ENCODE results near the gene SEMA4A.
"Not testable (repeated sequence)": the region's sequence is repeated elsewhere in the genome, so short reads cannot be mapped to it uniquely, and the experiment has no call there.

The SEMA4A gene

DNA sequence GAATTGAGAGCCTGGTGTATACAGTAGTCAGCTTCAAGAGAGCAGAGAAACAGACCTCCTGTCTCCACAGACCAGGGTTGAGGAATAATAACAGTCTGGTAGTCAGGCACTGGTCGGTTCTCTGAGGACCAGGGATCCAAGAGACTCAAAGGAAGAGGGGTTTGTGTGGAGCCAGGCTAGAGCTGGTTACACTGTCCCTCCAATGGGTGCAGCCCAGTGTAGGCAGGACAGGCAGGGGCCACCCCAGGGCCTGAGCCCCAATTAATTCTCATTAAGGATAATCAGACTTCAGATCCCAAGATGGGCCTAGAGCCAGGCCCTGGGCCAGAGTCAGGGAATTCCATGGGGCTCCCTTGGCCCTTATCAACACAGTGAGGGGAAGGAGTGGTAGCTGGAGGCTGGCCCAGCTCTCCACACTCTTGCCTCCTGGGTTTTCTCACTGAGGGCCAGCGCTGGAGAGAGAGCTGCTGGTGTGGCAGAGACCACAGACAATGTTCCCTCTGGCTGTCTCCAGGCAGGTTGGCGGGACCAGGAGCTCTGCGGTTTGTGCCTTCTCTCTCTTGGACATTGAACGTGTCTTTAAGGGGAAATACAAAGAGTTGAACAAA lies 9.1 kb downstream of the SEMA4A start:
- no peak for DNase-seq

DNA sequence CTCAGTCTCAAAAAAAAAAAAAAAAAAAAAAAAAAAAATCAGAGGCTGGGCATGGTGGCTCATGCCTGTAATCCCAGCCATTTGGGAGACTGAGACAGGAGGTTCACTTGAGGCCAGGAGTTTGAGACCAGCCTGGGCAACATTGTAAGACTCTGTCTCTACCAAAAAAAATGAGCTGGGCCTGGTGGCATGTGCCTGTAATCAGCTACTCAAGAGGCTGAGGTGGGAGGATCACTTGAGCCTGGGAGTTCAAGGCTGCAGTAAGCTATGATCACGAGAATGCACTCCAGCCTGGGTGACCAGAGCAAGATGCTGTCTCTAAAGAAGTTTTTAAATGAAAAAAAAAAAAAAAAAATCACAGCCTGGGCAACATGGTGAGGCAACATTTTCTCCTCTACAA lies 10.3 kb downstream of the SEMA4A start:
- DNase-seq: no peak

- DNase-seq: no peak
These were observed 10.9 kb downstream of the SEMA4A start for GRCh38 chr1:156164125-156164831.

DNA sequence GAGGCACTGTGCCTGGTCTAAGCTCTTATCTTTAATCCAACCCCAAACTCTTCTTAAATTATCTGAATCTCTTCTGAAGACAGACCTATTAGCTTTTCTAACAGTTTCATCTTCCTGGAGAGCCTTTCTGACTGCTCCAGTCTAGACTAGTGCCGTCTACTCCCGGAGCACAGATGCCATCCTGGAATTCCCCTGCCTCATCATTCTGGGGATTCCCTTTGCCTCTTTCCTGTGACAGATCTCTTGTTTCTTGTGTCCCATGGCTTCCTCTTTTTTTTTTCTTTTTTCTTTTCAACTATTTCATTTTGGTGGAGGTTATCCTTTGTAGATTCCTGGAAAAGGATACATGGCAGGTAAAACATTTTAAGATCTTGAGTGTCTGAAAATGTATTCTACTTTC lies 11.7 kb downstream of the SEMA4A start:
- no peak for DNase-seq

GRCh38 chr1:156167536-156167935 lies 14.2 kb downstream of the SEMA4A start:
- no peak for DNase-seq

GRCh38 chr1:156172696-156173470 lies 19.5 kb downstream of the SEMA4A start:
- DNase-seq: no peak

GRCh38 chr1:156176610-156177210 lies 23.3 kb downstream of the SEMA4A start:
- no peak for DNase-seq

DNA sequence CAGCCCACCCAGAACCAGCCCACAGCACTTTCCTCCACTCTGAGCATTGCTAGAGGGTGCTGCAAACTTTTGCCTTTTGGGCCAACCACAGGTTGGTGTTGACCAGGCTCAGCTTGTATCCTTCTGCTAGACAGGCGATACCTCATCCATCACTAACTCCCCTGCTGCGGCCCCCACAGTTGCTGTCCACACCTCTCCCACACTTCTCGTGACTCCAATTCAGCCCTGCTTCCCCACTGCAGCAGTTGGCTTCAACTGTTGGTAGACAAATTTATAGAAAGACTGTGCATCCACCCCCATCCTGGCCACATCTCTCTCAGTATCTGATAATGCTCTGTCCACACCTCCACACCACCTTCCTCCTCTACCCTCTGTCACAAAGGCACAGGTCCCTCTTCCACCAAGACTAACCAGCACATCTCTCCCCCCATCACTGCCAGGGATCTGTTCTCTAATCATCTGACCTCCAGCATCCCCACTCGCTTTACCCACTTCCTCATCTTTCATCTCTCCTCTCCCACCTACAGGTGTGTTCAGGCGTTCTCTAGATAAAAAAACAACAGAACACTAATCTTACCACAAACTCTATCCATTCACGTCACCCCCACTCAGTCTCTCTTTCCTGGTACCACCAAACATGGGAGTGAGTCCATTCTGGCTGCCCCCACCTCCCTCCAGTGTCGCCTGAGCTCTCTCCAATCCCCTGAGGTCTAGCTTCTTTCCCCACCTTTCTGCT lies 24.7 kb downstream of the SEMA4A start:
- no peak for DNase-seq

- no peak for DNase-seq
These were observed 27.1 kb downstream of the SEMA4A start for GRCh38 chr1:156180471-156180870.

GRCh38 chr1:156181391-156181924 lies 28.1 kb downstream of the SEMA4A start:
- not testable (repeated sequence) for DNase-seq

DNA sequence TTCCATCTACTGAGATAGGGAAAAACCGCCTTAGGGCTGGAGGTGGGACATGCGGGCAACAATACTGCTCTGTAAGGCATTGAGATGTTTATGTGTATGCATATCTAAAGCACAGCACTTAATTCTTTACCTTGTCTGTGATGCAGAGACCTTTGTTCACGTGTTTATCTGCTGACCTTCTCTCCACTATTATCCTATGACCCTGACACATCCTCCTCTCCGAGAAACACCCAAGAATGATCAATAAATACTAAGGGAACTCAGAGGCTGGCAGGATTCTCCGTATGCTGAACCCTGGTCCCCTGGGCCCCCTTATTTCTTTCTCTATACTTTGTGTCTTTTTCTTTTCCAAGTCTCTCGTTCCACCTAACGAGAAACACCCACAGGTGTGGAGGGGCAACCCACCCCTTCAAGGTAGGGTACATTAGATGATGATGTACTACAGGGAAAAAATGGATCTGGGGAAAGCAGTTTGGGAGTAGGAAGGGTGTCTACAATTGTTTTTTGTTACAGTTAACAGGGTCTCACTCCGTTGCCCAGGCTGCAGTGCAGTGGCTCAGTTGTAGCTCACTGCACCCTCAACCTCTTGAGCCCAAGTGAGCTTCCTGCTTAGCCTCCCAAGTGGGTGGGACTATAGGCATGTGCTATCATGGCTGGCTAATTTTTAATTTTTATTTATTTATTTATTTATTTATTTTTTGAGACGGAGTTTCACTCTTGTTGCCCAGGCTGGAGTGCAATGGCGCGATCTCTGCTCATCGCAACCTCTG lies 28.8 kb downstream of the SEMA4A start:
- DNase-seq: not testable (repeated sequence)

DNA sequence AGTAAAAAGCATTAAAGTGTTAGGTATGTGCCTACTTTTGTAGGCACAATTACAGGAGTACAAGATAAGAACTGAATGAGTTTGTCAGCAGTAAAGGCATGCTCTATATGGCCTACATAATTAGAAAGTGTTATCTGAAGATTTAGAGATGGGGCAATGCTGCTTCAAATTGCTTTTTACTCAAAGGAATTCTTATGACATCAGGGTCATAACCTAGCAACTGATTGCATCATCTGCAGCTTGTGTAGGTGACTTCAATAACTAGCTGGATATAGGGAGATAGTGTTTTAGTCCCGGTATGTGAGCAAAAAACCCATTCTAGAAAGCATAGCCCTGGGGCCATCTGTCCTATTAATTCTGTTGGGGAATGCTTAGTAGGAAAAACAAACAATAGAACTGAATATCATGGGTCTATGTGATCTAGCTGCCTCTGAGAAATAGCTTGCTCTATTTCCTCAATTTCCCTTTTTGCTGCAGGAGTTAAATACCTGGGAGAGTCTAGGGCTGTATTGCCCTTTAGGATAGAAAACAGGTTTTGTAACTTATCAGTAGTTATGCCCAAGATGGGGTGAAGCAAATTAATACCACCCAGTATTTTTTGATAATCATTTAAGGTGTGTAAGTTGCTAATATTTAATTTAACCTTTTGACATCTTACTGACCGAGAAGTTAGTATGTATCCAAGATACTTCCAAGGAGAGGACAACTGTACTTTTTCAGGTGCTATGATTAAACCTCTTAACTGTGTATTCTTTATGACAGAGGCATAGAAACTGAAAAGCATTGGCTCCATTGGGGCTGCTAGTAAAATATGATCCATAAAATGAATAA lies 33.2 kb downstream of the SEMA4A start:
- DNase-seq: not testable (repeated sequence)

GRCh38 chr1:156190265-156190664 lies 36.9 kb downstream of the SEMA4A start:
- not testable (repeated sequence) for DNase-seq

DNA sequence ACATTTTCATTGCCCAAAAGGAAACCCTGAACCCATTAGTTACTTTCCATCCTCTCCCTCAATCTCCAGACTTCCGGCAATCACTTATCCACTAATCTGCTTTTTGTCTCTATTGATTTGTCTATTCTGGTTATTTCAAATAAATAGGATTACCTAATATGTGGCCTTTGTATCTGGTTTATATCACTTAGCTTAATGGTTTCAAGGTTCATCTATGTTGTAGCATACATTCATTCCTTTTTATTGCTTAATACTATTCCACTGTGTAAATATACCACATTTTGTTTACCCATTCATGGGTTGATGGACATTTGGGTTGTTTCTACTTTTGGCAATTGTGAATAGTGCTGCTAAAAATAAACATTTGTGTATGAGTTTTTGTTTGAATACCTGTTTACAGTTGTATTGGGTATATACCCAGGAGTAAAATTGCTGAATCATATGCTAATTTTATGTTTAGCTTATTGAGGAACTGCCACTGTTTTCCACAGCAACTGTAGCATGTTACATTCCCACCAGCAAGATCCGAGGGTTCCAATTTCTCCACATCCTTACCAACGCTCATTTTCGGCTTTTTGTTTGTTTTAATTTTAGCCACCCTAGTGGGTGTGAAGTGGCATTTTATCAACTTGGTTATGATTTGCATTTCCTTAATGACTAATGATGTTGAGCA lies 38.0 kb downstream of the SEMA4A start:
- no peak for DNase-seq

DNA sequence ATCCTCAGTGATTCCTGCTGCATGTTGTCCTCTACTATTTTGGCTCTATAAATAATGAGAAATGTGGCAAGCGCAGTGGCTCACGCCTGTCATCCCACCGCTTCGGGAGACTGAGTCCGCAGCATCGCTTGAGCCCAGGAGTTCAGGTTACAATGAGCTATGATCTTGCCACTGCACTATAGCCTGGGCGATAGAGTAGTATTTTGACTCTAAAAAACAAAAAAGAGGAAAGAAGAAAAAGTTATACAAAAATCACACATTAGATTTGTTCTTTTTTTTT lies 39.8 kb downstream of the SEMA4A start:
- no peak for DNase-seq

- DNase-seq: peak; percentile 98
These were observed 40.3 kb downstream of the SEMA4A start, which contains the start of gene SLC25A44 for GRCh38 chr1:156193488-156194299. TSS of gene SLC25A44 (plus strand) at chr1:156194104. CDS start at chr1:156199848, 5,744 bp downstream.

- DNase-seq: no peak
These were observed 40.9 kb downstream of the SEMA4A start for GRCh38 chr1:156194300-156194652.

GRCh38 chr1:156195853-156196252 lies 42.5 kb downstream of the SEMA4A start:
- no peak for DNase-seq

GRCh38 chr1:156196445-156196844 lies 43.1 kb downstream of the SEMA4A start:
- DNase-seq: no peak

All from activated effector memory CD4-positive, alpha-beta T cell treated with Interleukin-2 at 50 U/mL for 16 hours (primary cell).